ENCODE data around the gene CORO7.

Gene CORO7

GRCh38 chr16:4322121-4323052, 94.0 kb downstream of the CORO7 start:
- no peak for DNase-seq (ENCODE audit: low read depth)
- TF ChIP-seq POLR2A (IDR thresholded peaks at IDR 0.05; ENCODE audit: extremely low read depth, insufficient read length) (no peak), MAX (IDR thresholded peaks at IDR 0.05; ENCODE audit: low read depth, low read length) (no peak), CTCF (IDR thresholded peaks at IDR 0.05; ENCODE audit: low read depth, low read length) (no peak), MYC (IDR thresholded peaks at IDR 0.05; ENCODE audit: low read depth, low read length) (no peak)
- H3K4me3 ChIP-seq (ENCODE audit: low read depth, low read length) = no peak overlapping the region

GRCh38 chr16:4321286-4322120, 94.9 kb downstream of the CORO7 start:
- no peak overlapping the region for H3K4me3 ChIP-seq (ENCODE audit: low read depth, low read length)
- DNase-seq (ENCODE audit: low read depth) = no peak
- no peak for TF ChIP-seq MYC (IDR thresholded peaks at IDR 0.05; ENCODE audit: low read depth, low read length)
- no peak for TF ChIP-seq POLR2A (IDR thresholded peaks at IDR 0.05; ENCODE audit: extremely low read depth, insufficient read length)
- no peak for TF ChIP-seq CTCF (IDR thresholded peaks at IDR 0.05; ENCODE audit: low read depth, low read length)
- no peak for TF ChIP-seq MAX (IDR thresholded peaks at IDR 0.05; ENCODE audit: low read depth, low read length)

GRCh38 chr16:4320571-4321137, 95.7 kb downstream of the CORO7 start:
- H3K4me3 ChIP-seq (ENCODE audit: low read depth, low read length) = no peak overlapping the region
- TF ChIP-seq MAX (IDR thresholded peaks at IDR 0.05; ENCODE audit: low read depth, low read length) (no peak), MYC (IDR thresholded peaks at IDR 0.05; ENCODE audit: low read depth, low read length) (no peak), POLR2A (IDR thresholded peaks at IDR 0.05; ENCODE audit: extremely low read depth, insufficient read length) (no peak), CTCF (IDR thresholded peaks at IDR 0.05; ENCODE audit: low read depth, low read length) (no peak)
- DNase-seq (ENCODE audit: low read depth) = no peak

- no peak overlapping the region for H3K4me3 ChIP-seq (ENCODE audit: low read depth, low read length)
- no peak for TF ChIP-seq CTCF (IDR thresholded peaks at IDR 0.05; ENCODE audit: low read depth, low read length)
- no peak for TF ChIP-seq MAX (IDR thresholded peaks at IDR 0.05; ENCODE audit: low read depth, low read length)
- no peak for TF ChIP-seq MYC (IDR thresholded peaks at IDR 0.05; ENCODE audit: low read depth, low read length)
- TF ChIP-seq POLR2A (IDR thresholded peaks at IDR 0.05; ENCODE audit: extremely low read depth, insufficient read length) = no peak
- DNase-seq (ENCODE audit: low read depth) = peak; percentile 40
Observed at GRCh38 chr16:4319454-4320421, 96.7 kb downstream of the CORO7 start.

- TF ChIP-seq POLR2A (IDR thresholded peaks at IDR 0.05; ENCODE audit: extremely low read depth, insufficient read length) (no peak), MAX (IDR thresholded peaks at IDR 0.05; ENCODE audit: low read depth, low read length) (no peak), MYC (IDR thresholded peaks at IDR 0.05; ENCODE audit: low read depth, low read length) (no peak), CTCF (IDR thresholded peaks at IDR 0.05; ENCODE audit: low read depth, low read length) (no peak)
- H3K4me3 ChIP-seq (ENCODE audit: low read depth, low read length) = no peak overlapping the region
- DNase-seq (ENCODE audit: low read depth) = no peak
Observed at GRCh38 chr16:4318967-4319366, 97.4 kb downstream of the CORO7 start.

All from NB4 (cell line).